ENCODE measurements around the gene CPHXL. TPM values are rescaled to one million over a fixed set of nuclear protein-coding genes. Genes with fewer than 3 reads are reported as not detected.

CPHXL gene
- not detected for total RNA-seq
- long read RNA-seq = 0 reads

DNA sequence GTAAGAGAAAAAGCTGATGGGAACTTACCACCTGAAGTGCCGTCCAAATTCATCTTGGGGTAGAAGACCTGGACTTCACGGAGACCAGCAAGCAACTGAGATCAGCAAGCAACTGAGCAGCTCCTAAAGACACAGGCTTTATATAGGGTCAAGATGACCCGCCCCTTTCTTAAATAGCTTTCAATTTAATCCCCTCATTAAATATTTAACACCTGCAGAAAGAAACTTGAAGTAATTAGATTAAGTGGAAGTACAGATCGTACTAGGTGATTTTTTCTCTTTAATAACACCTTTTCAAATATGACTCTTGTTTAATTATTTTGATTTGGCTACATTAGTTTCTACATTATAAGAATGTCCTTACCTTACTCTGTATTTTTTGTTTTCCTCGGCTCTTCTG, at the start of gene CPHXL:
Gene CPHXL (minus strand): TSS at position 101 of the 400 bp plus-strand sequence. CDS start 48 bp downstream, at position 53.
- no peak for DNase-seq (ENCODE audit: low spot score)

DNA sequence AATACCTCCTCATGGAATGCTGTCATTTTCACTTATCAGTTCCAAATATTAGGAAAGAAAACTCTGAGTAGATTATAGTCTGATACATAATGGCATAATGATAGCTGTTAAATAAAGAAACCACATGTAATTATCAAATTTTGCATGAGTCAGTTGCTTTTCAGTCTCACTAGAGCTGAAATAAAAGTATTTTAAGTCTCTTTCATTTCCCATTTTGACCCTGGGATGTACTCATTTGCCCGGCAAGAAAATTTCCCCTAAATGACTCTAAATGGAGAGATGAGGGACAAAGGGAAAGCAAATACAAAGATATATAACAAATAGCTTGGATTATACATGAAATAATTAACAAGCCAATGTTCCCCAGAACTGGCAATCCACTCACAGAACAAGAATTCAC, 47.9 kb upstream of the CPHXL start:
- no peak for DNase-seq (ENCODE audit: low spot score)

- DNase-seq (ENCODE audit: low spot score) = no peak
These were observed 43.8 kb upstream of the CPHXL start for GRCh38 chr16:75770051-75770450.

- no peak for DNase-seq (ENCODE audit: low spot score)
These were observed 38.0 kb upstream of the CPHXL start for GRCh38 chr16:75764154-75764768.

DNA sequence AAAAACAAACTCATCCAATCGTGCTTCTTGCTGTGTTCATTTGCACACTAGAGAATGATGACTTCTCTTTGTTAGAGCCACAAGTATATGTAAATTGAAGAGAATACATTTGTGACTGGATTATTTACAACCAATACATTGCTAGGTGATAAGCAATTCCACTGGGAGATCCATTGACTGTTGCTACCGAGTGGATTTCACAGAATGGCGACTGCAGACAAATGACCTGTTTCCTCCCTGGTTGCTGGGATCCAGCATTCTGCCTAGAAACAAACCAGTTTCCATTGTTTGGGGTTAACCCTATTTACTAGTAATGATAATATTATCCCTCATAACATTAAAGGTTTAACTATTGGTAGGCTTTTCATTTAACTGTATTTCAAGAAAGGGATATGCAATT, 36.9 kb upstream of the CPHXL start:
- no peak for DNase-seq (ENCODE audit: low spot score)

DNA sequence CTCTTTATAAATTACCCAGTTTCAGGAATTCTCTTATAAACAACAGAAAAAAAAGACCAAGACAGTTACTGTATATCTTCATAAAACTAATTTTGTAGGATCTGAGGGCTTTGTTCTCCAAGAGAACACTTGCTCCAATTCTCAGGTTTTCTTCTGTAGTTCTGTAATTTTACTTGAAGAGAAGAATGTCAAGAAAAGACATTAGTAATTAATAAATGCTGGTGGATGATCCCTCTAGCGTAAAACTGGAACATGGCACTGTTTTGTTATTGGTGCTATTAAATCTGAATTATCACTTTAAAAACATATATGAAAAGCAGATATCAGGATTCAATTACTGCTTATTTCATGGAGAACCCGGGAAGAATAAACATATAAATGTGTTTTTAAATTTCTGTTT, 36.5 kb upstream of the CPHXL start:
- no peak for DNase-seq (ENCODE audit: low spot score)

- no peak for DNase-seq (ENCODE audit: low spot score)
These were observed 34.8 kb upstream of the CPHXL start for GRCh38 chr16:75761108-75761507.

DNA sequence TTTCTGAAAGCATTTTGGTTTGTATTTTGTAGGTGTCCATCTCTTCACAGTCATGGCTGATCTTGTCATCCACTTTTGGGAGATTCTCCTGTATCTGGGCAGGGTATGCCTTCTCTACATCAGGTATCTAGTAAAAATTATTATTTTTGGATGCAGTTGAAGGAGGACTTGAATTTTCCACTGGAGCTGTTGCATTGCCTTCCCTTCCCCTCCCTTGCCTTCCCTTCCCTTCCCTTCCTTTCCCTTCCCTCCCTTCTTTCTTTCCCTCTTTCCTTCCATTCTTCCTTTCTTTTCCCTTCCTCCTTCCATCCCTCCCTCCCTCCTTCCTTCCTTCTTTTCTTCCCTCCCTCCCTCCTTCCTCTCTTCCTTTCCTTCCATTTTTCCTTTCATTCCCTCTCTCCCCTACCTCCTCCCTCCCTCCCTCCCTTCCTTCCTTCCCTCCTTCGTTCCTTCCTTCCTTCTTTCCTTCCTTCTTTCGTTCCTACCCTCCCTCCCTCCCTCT, 33.8 kb upstream of the CPHXL start:
- no peak for DNase-seq (ENCODE audit: low spot score)

DNA sequence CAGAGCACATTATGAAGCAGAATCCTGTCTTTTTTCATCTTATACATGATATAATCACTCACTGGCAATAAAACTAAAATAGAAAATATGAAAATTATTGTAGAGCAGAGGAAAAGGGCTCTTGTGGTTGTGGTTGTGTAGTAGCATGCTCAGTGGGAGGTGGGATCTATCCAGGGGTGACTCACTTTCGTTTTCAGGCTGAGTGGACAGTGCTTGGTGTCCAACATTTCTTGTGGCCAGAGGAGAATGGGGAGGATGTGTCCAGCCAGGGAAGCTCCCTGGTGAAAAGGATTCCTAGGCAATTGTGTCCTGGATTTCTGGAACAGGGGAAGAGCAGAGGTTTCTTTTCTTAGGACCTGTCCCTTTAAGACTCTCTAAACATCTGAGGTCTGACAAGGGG, 31.9 kb upstream of the CPHXL start:
- DNase-seq (ENCODE audit: low spot score) = no peak

DNA sequence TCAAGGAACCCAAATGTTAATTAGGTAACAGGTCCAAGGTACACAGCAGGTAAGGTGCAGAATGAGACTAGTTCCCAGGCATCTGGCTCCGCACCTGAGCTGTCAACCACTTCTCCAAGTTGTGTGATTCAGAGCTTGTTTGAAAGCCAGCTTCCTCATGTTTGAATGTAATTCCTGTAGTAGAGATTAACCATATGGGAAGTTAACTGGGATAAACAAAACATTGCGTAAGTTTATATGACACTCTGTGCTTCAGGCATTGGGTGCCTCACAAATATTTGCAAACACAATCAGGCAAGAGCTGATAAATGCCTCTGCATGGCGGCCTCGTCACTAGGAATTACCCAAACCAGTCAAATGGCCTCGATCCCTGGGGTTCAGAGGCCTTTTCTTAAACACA, 27.9 kb upstream of the CPHXL start:
- no peak for DNase-seq (ENCODE audit: low spot score)

GRCh38 chr16:75750528-75750927, 24.2 kb upstream of the CPHXL start:
- DNase-seq (ENCODE audit: low spot score) = no peak

DNA sequence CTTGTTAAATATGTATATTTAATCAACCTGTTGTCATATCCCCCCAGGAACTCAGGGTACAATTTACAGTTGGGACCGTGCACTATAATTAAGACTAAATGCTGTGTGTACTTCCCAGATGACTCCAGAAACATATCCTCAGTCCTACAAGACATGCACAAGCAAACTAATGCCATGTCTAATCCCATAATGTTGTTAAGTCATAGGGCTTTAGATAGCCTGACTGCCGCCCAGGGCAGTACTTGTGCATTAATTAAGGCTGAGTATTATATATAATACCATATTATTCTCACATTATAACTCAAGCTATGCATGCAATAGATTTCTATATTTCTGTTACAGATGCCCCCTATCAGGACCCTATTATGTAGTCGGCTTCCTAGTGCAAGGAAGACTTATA, 20.1 kb upstream of the CPHXL start:
- no peak for DNase-seq (ENCODE audit: low spot score)

DNA sequence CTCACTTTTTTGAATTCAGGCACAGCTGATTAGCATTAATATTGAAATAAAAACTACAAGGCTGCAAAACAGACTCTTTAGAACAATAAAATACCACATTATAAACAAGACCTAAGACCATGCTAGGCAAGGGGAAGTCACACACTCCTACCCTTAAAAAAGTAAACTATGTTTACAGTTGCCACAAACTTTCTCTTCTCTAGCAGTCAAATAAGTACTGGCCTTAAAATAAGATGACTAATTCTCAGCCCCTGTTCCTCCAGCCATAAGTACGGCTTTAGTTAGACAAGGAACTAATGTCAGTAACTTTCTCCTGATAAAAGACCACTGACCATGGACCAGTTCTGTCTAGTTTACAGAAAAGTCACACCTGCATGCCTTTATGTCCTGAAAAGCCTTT, 19.5 kb upstream of the CPHXL start:
- no peak for DNase-seq (ENCODE audit: low spot score)

DNA sequence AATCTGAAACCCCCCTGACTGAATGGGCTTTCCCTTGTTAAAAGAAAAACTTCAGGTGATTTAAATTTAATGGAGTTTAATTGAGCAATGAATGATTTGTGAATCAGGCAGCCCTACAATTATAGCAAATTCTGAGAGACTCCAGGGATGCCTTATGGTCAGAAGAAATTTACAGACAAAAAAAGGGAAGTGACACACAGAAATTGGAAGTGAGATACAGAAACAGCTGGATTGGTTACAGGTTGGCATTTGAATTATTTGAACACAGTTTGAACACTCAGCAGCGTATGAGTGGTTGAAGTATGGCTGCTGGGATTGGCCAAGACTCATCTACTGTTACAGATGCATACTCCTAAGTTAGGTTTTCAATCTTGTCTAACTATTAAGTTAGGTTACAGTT, 19.0 kb upstream of the CPHXL start:
- DNase-seq (ENCODE audit: low spot score) = no peak

- no peak for DNase-seq (ENCODE audit: low spot score)
These were observed 16.2 kb upstream of the CPHXL start for GRCh38 chr16:75742424-75743047.

GRCh38 chr16:75733305-75734211, 7.3 kb upstream of the CPHXL start:
- DNase-seq (ENCODE audit: low spot score) = no peak

GRCh38 chr16:75732871-75733270, 6.6 kb upstream of the CPHXL start:
- no peak for DNase-seq (ENCODE audit: low spot score)

DNA sequence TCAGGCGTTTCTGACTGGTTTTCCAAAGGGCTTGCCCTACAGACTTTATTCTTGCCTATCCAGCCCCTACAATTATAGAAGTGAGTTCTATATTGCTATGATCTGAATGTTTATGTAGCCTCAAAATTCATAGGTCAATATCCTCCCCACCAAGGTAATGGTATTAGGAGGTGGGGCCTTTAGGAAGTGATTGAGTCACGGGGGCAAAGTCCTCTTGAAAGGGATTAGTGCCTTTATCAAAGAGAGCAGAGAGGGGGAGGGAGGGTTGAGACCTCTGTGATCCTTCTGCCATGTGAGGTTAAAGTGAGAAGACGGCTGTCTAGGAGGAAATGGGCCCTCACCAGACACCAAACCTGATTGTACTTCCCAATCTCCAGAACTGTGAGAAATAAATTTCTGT, 931 bp upstream of the CPHXL start:
- no peak for DNase-seq (ENCODE audit: low spot score)

DNA sequence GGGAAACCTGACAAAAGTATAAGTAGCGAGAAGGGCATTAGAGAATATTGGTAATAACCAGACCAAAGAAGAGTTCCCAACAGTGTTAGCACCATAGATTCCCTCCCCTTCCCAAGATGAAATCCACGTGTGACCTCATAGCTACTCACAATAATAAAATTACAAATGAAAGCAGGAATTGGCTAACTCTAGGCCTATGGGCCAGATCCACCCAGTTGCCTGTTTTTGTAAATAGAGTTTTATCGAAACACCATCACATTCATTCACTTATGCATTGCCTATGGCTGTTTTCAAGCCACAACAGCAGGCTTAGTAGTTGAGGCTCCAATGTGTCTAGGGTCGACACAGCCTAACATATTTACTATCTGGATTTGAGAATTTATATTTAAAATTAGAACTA, 7.8 kb downstream of the CPHXL start:
- DNase-seq (ENCODE audit: low spot score) = no peak

DNA sequence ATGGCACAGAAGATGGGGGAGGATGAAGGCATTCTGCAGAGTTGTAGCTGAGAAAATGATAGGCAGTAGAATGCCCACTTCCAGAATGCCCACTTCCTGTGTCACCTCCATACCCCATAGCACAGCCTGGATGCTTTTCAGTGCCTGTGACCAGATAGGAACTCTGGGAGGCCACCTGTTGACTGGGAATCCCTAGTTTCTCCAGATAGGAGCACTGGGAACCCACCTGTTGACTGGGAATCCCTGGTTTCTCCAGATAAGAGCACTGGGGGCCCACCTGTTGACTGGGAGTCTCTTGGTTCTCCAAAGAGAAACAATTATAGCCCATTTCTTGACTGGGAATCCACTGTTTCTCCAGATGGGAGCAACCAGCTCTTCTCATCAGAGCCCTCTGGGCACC, 11.6 kb downstream of the CPHXL start:
- DNase-seq (ENCODE audit: low spot score) = no peak

GRCh38 chr16:75710344-75710743, 15.9 kb downstream of the CPHXL start:
- DNase-seq (ENCODE audit: low spot score) = no peak

DNA sequence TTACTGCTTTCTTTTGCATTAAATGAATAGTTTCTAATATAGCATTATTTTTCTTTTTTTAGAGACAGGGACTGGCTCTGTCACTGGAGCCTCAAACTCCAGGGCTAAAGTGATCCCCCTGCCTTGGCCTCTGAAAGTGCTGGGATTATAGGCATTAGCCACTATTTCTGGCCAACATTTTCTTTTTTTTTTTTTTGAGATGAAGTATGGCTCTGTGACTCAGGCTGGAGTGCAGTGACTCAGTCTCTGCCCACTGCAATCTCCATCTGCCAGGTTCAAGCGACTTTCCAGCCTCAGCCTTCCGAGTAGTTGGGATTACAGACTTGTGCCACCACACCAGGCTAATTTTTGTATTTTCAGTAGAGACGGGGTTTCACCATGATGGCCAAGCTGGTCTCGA, 23.0 kb downstream of the CPHXL start:
- DNase-seq (ENCODE audit: low spot score) = no peak

All from mesenteric fat pad (tissue), 1 donor.